SJCRH30 (cell line): ENCODE results near the gene CHRNA4. TPM values are rescaled to one million over a fixed set of nuclear protein-coding genes. Genes with fewer than 3 reads are reported as not detected.

Experiments
- DNase-seq, 2 experiments: peaks; one replicate each; pipeline ENCODE4 v3.0.0-alpha.2; 2015 to 2020
- H3K27ac ChIP-seq: fragments of 250-450 bp; sonication (Bioruptor Pico); 2 replicates; pipeline ENCODE4 v1.5.1; 2020; ENCODE audit warnings: mild to moderate bottlenecking, moderate library complexity
- H3K27me3 ChIP-seq: fragments of 250-450 bp; sonication (Bioruptor Pico); 2 replicates; pipeline ENCODE4 v1.5.1; 2020; ENCODE audit warnings: mild to moderate bottlenecking, moderate library complexity
- H3K36me3 ChIP-seq: fragments of 250-450 bp; sonication (Bioruptor Pico); 2 replicates; pipeline ENCODE4 v1.5.1; 2020; ENCODE audit warnings: mild to moderate bottlenecking, moderate library complexity
- H3K4me1 ChIP-seq: fragments of 250-450 bp; sonication (Bioruptor Pico); 2 replicates; pipeline ENCODE4 v1.5.1; 2020; ENCODE audit warnings: mild to moderate bottlenecking, moderate library complexity
- H3K4me3 ChIP-seq: fragments of 250-450 bp; sonication (Bioruptor Pico); 2 replicates; pipeline ENCODE4 v1.5.1; 2020; ENCODE audit warnings: mild to moderate bottlenecking, moderate library complexity
- H3K9me3 ChIP-seq: fragments of 250-450 bp; sonication (Bioruptor Pico); replicated peaks from 2 replicates; pipeline ENCODE4 v1.5.1; 2020; ENCODE audit warnings: mild to moderate bottlenecking, moderate library complexity
- total RNA-seq: library from RNA; depleted of rRNA; stranded (reverse); fragments of >200 nt; shearing (Covaris generic); gene quantifications from 2 replicates; pipeline ENCODE4 v1.2.3, GENCODE V29; 2014

The CHRNA4 gene
- total RNA-seq, 1 experiment from 2014 or later: 0.06 TPM

DNA sequence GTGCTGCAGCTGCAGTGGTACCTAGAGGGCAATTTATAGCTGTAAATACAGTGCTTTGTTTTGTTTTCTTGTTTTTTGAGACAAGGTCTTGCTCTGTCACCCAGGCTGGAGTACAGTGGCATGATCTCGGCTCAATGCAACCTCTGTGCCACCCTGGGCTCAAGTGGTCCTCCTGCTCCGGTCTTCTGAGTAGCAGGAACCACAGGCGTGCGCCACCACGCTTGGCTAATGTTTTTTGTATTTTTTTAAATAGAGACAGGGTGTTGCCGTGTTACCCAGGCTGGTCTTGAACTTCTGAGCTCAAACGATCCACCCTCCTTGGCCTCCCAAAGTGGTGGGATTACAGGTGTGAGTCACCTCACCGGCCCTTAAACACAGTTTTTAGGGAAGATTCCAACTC, 26.8 kb downstream of the CHRNA4 start:
- Histone ChIP-seq H3K36me3 (no peaks in the 10 kb centered on the region), H3K4me3 (no peak overlapping the region), H3K27ac (no peak overlapping the region), H3K4me1 (no peaks in the 10 kb centered on the region), H3K9me3 (peaks cover 4% of the 10 kb centered on the region; the same call in 1 of the 2 replicates), H3K27me3 (peaks cover 5% of the 10 kb centered on the region)
- DNase-seq: no peak

DNA sequence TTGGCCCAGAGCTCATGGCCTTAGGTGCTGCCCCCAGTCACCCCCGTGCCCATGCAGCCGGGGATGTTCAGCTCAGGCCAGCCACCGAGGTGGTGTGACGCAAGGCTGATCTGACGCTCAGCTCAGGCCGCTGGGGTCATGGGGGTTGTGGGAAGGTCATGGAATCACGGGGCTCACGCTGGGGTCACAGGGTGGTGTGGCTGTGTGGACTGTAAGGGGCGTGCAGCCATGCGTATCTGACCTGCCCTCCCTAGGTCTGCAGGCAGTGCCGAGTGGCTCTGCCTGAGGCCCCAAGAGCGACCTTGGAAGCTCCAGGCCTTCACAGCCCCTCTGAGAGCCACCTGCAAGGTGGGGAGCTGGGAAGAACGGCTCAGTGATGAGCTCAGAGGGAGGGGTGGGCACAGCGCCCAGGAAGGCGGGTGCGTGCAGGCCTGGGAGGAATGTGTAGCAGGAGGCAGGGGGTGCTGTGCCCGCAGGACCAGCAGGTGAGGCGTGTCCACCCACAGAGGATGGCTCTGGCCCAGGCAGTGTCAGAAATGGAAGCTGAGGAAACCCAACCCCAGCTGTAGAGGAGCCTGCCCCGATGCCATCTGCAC, 27.8 kb downstream of the CHRNA4 start:
- Histone ChIP-seq H3K4me1 (no peaks in the 10 kb centered on the region), H3K27me3 (peaks cover 10% of the 10 kb centered on the region), H3K4me3 (no peak overlapping the region), H3K27ac (no peak overlapping the region), H3K9me3 (peaks cover 4% of the 10 kb centered on the region; the same call in 1 of the 2 replicates), H3K36me3 (no peaks in the 10 kb centered on the region)
- no peak for DNase-seq

DNA sequence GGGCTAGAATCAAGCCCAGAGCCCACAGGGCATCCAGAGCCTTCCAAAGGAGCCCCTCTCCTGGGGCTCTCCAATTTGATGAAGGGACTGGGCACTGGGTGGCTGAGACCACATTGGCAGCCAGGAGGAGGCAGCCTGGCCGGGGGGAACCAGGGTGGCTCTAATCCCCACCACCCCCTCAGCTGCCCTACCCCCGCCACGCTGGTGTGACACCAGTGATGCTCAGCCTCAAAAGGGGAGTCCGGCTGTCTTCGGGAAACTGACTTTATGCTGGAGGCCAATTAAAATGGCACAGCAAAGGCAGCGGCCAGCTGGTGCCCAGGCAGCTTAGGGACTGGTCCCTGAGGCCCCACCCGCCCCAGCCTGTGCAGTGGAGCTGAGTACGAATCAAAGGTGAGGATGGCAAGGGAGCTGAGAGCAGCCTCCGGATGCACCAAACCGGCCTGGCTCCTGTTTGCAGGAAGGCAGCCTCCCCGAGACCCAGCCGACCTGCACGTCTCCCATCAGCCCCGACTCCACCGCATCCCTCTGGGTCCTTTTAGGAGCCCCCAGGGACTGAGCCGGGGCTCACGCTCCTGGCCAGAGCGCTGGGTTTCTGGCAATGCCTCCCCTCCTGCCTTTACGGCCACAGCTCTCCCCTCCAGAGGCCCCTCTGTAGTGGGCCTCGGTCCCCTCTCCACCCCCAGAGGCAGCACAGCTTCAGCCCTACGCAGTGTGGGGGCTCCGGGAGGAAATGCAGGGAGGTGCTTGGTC, 28.5 kb downstream of the CHRNA4 start:
- no peak overlapping the region for H3K4me3 ChIP-seq
- H3K27ac ChIP-seq: no peak overlapping the region
- H3K27me3 ChIP-seq: peaks cover 10% of the 10 kb centered on the region
- H3K36me3 ChIP-seq: no peaks in the 10 kb centered on the region
- DNase-seq: no peak
- no peaks in the 10 kb centered on the region for H3K4me1 ChIP-seq
- H3K9me3 ChIP-seq: peaks cover 4% of the 10 kb centered on the region; the same call in 1 of the 2 replicates

DNA sequence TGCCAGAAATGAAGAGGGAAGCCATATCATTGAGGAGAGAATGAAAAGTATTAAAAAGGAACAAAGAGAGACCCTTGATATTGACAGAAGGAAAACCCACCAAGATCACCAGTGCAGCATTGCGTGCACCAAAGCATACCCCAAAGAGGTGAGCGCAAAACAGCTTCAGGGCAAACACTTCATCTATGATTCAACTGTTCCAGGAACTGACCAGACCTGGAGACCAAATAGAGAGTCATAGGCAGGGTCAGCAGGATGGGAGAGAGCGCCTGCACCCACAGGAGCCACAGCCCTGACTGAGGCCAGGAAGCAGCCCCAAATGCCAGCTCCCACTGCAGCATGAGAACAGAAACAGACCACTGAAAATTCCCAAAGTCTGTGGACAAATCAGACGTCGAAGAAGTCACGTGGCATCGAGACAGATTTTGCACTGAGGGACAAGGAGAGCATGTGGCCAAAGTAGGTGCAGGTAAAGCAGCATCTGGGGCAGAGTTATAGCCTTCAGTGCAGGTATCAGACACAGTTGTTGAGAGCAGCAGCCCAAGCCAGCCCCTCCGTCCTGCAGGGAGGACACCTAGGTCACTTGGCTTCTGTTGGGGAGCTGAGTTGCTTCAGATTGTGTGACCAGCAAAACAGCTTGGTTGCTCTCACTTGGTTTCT, 29.3 kb downstream of the CHRNA4 start:
- Histone ChIP-seq H3K4me3 (no peak overlapping the region), H3K4me1 (no peaks in the 10 kb centered on the region), H3K9me3 (peaks cover 5% of the 10 kb centered on the region; the same call in 1 of the 2 replicates), H3K27me3 (peaks cover 5% of the 10 kb centered on the region), H3K27ac (no peak overlapping the region), H3K36me3 (no peaks in the 10 kb centered on the region)
- DNase-seq: no peak

DNA sequence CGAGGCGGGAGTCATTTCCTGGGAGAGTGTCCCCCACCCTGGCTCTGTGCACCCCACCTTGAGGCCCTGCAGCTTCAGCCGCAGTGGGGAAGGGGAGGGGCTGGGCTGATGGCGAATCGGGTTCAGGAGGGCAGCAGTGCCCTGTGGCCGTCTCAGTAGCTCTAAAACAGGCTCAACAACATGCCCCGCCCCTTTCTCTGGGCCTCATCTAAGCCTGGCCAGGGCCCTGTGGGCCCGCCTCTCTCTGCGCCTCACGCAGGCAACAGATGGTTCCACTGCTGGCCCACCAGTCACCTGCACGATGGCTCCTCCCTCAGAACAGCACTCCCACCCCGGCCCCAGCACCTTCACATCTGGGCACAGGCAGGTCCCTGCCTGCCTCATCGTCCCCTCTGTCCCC, 30.2 kb downstream of the CHRNA4 start:
- peaks cover 5% of the 10 kb centered on the region for H3K27me3 ChIP-seq
- H3K4me1 ChIP-seq: no peaks in the 10 kb centered on the region
- H3K36me3 ChIP-seq: no peaks in the 10 kb centered on the region
- no peak for DNase-seq
- no peak overlapping the region for H3K27ac ChIP-seq
- no peak overlapping the region for H3K4me3 ChIP-seq
- peaks cover 7% of the 10 kb centered on the region; the same call in 1 of the 2 replicates for H3K9me3 ChIP-seq

DNA sequence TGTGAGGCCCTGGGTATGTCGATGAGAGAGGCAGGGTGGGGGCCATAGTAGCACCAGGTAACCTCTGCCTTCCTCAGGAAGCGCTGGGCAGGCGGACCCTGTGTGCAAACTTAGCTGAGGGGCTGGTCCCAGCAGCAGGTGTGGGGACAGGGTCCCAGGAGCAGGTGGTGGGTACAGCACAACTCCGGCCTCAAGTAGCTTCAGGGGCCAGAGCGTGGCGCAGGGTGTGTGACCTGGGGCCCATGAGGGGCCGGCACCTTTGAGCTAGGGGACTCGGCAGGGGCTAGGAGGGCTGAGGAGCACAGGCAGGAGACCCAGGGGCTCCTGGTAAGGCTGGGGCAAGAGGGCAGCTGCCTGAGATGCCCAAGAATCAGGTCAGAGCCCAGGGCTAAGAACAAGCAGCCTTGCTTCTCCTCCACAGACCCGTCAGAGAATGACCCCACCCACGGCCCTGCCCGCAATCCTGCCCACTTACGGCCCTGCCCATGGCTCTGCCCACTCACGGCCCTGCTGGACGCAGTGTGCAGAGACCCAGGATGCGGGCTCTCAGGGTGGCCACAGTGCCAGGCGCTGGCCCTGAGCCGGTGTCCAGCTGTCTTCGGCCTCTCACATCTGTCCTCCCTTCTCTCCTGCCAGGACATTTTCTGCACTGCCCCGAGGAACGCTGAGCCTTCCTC, 30.9 kb downstream of the CHRNA4 start:
- no peak overlapping the region for H3K4me3 ChIP-seq
- no peak for DNase-seq
- H3K36me3 ChIP-seq: no peaks in the 10 kb centered on the region
- no peak overlapping the region for H3K27ac ChIP-seq
- H3K9me3 ChIP-seq: peaks cover 7% of the 10 kb centered on the region; the same call in 1 of the 2 replicates
- H3K27me3 ChIP-seq: peaks cover 5% of the 10 kb centered on the region
- no peaks in the 10 kb centered on the region for H3K4me1 ChIP-seq

DNA sequence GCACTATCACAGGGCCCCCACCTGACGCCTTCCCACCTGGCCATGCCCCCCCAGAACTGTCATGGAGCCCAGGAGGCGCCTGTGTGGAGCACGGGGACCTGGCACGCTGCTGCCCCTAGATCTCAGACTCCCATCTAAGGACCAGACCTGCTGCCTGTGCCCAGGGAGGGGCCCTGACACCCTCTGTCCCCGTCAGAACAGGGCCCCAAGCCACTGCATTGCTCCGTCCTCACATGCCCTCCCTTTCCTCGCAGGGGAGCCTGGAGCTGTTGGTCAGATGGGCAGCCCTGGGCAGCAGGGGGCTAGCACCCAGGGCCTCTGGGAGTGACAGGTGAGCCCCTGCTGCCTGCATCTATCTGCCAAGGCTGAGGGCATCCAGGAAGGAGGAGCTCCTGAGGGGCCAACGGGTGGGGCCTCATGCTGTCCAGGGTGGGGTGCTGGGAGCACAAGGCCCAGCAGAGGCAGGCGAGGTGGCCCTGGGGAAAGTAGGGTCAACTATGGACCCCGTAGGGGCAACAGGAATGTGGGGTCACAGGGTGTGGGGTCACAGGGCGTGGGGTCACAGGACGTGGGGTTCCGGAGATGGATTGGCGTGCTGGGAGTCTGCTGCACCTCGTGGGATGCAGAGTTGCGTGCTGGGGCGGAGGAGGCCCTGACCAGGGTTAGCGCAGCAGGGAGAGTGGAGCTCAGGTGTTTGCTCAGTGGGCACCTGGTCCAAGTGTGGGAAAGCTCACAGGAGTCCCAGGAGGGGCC, 31.6 kb downstream of the CHRNA4 start:
- Histone ChIP-seq H3K9me3 (peaks cover 7% of the 10 kb centered on the region; the same call in 1 of the 2 replicates), H3K27me3 (peaks cover 5% of the 10 kb centered on the region), H3K4me3 (no peak overlapping the region), H3K36me3 (no peaks in the 10 kb centered on the region), H3K27ac (no peak overlapping the region), H3K4me1 (no peaks in the 10 kb centered on the region)
- DNase-seq: no peak

DNA sequence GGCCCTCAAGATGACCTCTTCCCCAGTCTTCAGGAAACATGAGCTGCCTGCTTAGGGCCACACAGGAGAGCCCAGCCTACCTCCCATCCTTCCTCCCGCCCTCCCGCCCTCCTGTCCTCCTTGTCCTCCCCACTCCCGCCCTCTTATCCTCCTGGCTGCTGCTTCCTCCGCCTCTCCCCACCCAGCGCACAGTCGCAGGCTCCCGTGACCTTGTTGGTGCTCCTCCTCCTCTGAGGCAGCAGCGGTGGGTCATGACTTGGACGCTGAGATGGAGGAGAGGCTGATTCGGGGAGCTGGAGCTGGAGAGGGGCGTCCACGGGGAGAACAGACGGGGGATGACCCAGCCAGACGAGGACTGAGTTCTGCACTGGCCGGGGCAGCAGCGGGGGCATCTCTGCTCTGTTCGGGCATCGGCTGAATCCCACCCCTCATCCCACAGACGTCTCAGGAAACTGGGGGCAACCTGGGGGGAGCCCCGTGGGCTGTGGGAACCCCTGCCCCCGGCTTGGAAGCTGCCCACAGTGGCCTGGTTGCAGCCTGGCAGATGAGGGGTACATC, 32.4 kb downstream of the CHRNA4 start:
- H3K27ac ChIP-seq: no peak overlapping the region
- H3K9me3 ChIP-seq: 0 out of 2 replicates have a peak, but pooled peaks cover 3% of the 10 kb centered on the region
- peaks cover 11% of the 10 kb centered on the region for H3K27me3 ChIP-seq
- no peaks in the 10 kb centered on the region for H3K4me1 ChIP-seq
- H3K36me3 ChIP-seq: no peaks in the 10 kb centered on the region
- DNase-seq: no peak
- no peak overlapping the region for H3K4me3 ChIP-seq

DNA sequence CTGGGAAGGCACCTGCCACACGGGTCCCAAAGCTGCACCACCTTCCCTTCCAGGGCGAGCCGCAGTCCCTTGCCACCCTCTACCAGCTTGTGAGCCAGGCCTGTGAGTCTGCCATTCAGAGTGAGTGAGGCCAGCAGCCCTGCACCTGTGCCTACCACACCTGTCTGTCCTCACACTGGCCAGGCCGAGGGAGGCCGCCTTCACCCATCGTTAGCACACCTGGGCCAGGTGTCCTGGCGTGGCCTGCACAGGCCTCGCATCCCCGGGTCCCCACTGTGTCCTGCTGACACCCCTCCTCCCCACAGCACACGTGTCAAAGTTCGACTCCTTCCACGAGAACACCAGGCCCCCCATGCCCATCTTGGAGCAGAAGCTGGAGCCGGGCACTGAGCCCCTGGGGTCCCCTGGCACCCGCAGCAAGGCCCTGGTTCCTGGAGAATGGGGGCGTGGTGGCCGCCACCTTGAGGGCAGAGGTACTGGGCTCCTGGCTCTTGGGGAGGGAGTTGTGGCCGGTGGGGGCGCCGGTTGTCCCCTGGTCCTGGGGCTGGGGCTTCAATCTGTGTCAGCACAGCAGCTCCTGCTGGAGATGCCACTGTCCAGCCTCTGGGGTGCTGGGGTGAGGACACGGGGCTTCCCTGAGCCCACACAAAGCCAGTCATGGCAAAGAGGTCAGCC, 33.0 kb downstream of the CHRNA4 start:
- no peaks in the 10 kb centered on the region for H3K36me3 ChIP-seq
- peaks cover 18% of the 10 kb centered on the region for H3K27me3 ChIP-seq
- no peaks in the 10 kb centered on the region for H3K4me1 ChIP-seq
- no peak overlapping the region for H3K27ac ChIP-seq
- H3K9me3 ChIP-seq: 0 out of 2 replicates have a peak, but pooled peaks cover 3% of the 10 kb centered on the region
- DNase-seq: no peak
- H3K4me3 ChIP-seq: no peak overlapping the region

DNA sequence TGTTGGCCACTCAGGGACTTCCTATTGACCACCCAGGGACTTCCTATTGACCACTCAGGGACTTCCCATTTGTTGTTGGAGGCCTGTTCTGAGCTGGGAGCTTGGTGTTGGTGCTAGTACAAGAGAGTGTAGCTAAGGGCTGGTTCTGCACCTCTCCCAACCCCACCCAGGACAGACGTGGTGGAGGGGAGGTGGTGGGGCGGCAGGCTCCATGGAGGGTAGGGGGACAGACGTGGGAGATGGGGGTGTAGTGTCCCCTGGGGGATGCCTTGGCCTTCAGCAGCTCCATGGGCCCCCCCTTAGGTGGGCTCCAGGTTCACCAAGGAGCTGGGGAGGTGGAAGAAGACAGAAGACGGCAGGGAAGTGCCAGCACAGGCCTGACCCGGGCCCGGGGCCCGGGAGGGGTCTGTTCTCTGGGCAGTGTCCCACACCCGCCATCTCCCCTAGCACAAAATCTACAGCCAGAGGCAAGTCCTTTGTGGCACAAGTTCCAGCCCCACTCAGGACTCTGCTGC, 33.9 kb downstream of the CHRNA4 start:
- H3K27me3 ChIP-seq: peaks cover 24% of the 10 kb centered on the region
- H3K4me3 ChIP-seq: no peak overlapping the region
- no peak overlapping the region for H3K27ac ChIP-seq
- H3K4me1 ChIP-seq: no peaks in the 10 kb centered on the region
- DNase-seq: no peak
- H3K36me3 ChIP-seq: no peaks in the 10 kb centered on the region
- 0 out of 2 replicates have a peak, but pooled peaks cover 3% of the 10 kb centered on the region for H3K9me3 ChIP-seq

DNA sequence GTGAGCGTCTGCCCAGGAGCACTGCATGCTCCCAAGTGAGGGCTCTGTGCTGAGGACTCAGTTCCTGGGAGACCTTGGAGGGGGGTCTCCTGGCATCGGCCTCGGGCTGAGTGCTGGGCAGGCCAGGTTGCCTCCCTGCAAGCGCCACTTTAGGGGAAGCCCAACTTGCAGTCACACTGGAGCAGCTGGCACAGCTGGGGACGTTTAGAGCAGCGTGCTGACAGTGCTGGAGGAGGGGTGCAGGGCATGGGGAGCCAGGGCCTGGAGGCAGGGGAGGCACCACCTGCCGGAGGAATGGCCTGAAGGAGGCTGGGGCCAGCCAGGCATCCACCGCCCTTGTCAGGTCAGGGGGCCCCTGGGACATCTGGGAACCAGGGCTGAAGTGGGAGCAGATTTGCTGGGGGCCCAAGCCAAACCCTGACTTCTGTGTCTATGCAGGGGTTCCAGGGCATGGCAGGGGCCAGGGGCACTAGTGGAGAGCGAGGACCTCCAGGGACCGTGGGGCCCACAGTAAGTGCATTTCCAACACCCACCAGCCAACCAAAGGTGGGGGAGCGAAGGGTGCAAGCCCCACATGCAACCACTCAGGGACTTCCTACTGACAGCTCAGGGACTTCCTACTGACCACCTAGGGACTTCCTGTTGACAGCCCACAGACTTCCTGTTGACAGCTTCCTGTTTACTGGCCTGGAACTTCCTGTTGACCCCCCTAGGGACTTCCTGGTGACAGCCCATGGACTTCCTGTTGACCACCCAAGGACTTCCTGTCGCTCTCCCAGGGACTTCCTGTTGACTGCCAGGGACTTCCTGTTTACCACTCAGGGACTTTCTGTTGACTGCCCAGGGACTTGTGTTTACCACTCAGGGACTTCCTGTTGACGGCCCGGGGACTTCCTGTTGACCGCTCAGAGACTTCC, 34.6 kb downstream of the CHRNA4 start:
- Histone ChIP-seq H3K27me3 (peaks cover 29% of the 10 kb centered on the region), H3K27ac (no peak overlapping the region), H3K4me1 (no peaks in the 10 kb centered on the region), H3K36me3 (no peaks in the 10 kb centered on the region), H3K9me3 (0 out of 2 replicates have a peak, but pooled peaks cover 3% of the 10 kb centered on the region), H3K4me3 (no peak overlapping the region)
- DNase-seq: no peak

DNA sequence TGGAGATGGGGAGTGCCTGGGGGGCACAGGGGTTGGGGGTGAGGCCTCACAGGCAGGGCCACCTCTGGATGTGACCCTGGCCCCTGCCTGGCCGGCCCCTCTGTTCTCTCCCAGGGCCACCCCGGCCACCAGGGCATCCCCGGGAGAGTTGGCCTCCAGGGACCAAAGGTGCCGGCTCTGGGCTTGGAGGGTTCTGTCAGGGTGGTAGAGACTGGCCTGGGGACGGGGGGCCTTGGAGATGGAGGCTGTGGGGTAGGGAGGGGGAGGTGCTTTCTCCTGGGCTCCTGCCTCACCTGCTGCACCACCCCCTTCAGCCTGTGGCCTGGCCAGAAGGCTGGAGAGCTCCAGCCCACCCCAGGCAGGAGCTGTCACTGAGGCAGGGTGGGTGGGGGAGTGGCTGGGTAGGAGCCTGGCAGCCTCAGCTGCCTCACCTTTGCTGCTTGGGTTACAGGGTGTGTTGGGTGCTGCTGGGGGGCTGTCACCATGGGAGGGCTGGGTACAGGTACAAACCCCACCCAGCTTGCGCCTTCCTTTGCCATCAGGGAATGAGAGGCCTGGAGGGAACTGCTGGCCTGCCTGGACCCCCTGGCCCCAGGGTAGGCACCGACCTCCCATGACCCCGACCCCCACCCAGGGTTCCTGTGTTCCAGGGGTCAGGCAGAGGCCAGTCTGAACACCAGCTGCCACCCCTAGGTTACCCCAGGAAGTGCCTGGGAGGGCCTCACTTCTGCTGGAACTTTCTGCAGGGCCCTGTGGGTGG, 35.4 kb downstream of the CHRNA4 start:
- Histone ChIP-seq H3K9me3 (0 out of 2 replicates have a peak, but pooled peaks cover 3% of the 10 kb centered on the region), H3K27ac (no peak overlapping the region), H3K36me3 (no peaks in the 10 kb centered on the region), H3K27me3 (peaks cover 34% of the 10 kb centered on the region), H3K4me3 (no peak overlapping the region), H3K4me1 (no peaks in the 10 kb centered on the region)
- no peak for DNase-seq
